H1 (cell line): ENCODE results near the gene CEP85L. TPM values are rescaled to one million over a fixed set of nuclear protein-coding genes. Genes with fewer than 3 reads are reported as not detected.

Source experiments
- CTCF ChIA-PET: fragments of 300-600 bp; sonication (Branson Sonifier 250); formaldehyde crosslinking; loops from one replicate; lab custom pipeline; 2021; ENCODE audit not compliant: partially characterized antibody; lab: Charles Lee
- POLR2A ChIA-PET: fragments of 300-600 bp; sonication (Branson Sonifier 250); formaldehyde crosslinking; loops from one replicate; lab custom pipeline; 2021; ENCODE audit warnings: inconsistent platforms; ENCODE audit not compliant: partially characterized antibody; lab: Charles Lee
- DNase-seq, 2 experiments: peaks; one replicate each; pipeline versions ENCODE4 v3.0.0 to v3.0.0-alpha.2; 2010 to 2022; ENCODE audit warnings: low spot score in 2 of 2, low read depth in 1 of 2, mixed read lengths in 1 of 2
- FAIRE-seq: peaks from 2 replicates; lab custom pipeline; 2011; peaks lifted over from hg19 to GRCh38; lab: Jason Lieb, UNC
- H2AFZ ChIP-seq: 2 replicates; pipeline ENCODE4 v1.8.1; 2012; ENCODE audit warnings: low read length, inconsistent platforms
- H2AK5ac ChIP-seq: 2 replicates; pipeline ENCODE4 v1.6.1; 2013; ENCODE audit warnings: low read depth, low read length
- H2BK120ac ChIP-seq: replicated peaks from 2 replicates; pipeline ENCODE3; 2013; ENCODE audit warnings: low read depth, low read length, inconsistent platforms
- H2BK12ac ChIP-seq: 2 replicates; pipeline ENCODE4 v1.6.1; 2013; ENCODE audit warnings: low read depth, low read length
- H2BK15ac ChIP-seq: 2 replicates; pipeline ENCODE4 v1.6.1; 2013; ENCODE audit warnings: low read length
- H2BK20ac ChIP-seq: 2 replicates; pipeline ENCODE4 v1.6.1; 2013; ENCODE audit warnings: low read length
- H2BK5ac ChIP-seq: 2 replicates; pipeline ENCODE4 v1.6.1; 2013; ENCODE audit warnings: low read depth, low read length
- H3K14ac ChIP-seq: 2 replicates; pipeline ENCODE4 v1.6.1; 2013; ENCODE audit warnings: inconsistent platforms; ENCODE audit not compliant: insufficient read length
- H3K18ac ChIP-seq: 2 replicates; pipeline ENCODE4 v1.6.1; 2013; ENCODE audit warnings: low read length; ENCODE audit errors: extremely low read depth
- H3K23ac ChIP-seq: 2 replicates; pipeline ENCODE4 v1.6.1; 2013; ENCODE audit warnings: inconsistent platforms; ENCODE audit not compliant: insufficient read length
- H3K23me2 ChIP-seq: 2 replicates; pipeline ENCODE4 v1.6.1; 2013; ENCODE audit warnings: low read depth, low read length
- H3K27ac ChIP-seq: 2 replicates; pipeline ENCODE4 v1.6.1; 2011; ENCODE audit warnings: low read depth, low read length, inconsistent platforms
- H3K27me3 ChIP-seq, 4 experiments: replicated peaks in 1 of 4; 1 replicate in 1 of 4; 2 replicates in 3 of 4; pipeline versions ENCODE4 v1.6.1 to v1.8.1; 2011 to 2013; ENCODE audit warnings: low read length in 3 of 4, mild to moderate bottlenecking in 3 of 4, inconsistent platforms in 2 of 4, mixed read lengths in 2 of 4, moderate library complexity in 1 of 4; ENCODE audit not compliant: control insufficient read depth in 3 of 4, insufficient read depth in 3 of 4; ENCODE audit errors: extremely low read depth in 1 of 4
- H3K36me3 ChIP-seq, 4 experiments: 2 replicates each; pipeline versions ENCODE4 v1.6.1 to v1.8.1; 2011 to 2013; ENCODE audit warnings: mild to moderate bottlenecking in 4 of 4, low read length in 3 of 4, moderate library complexity in 2 of 4, control low read depth in 1 of 4, inconsistent platforms in 1 of 4; ENCODE audit not compliant: insufficient read depth in 4 of 4, control insufficient read depth in 2 of 4
- H3K4ac ChIP-seq: replicated peaks from 2 replicates; pipeline ENCODE3; 2013; ENCODE audit warnings: low read length, low read depth, mixed read lengths, inconsistent platforms; ENCODE audit not compliant: insufficient read length
- H3K4me1 ChIP-seq, 4 experiments: replicated peaks in 1 of 4; 1 replicate in 1 of 4; 2 replicates in 3 of 4; pipeline versions ENCODE4 v1.6.1 to v1.8.1; 2011 to 2013; ENCODE audit warnings: low read length in 3 of 4, inconsistent platforms in 2 of 4, mixed read lengths in 1 of 4; ENCODE audit not compliant: insufficient read depth in 4 of 4, control insufficient read depth in 3 of 4
- H3K4me2 ChIP-seq, 2 experiments: 2 replicates each; pipeline versions ENCODE4 v1.6.1 to v1.8.1; 2011 to 2013; ENCODE audit warnings: low read depth in 2 of 2, low read length in 2 of 2, control low read depth in 1 of 2, inconsistent platforms in 1 of 2, mild to moderate bottlenecking in 1 of 2; ENCODE audit not compliant: insufficient read depth in 1 of 2
- H3K4me3 ChIP-seq, 4 experiments: fragments of 200-600, 300-600 bp in 1 of 4; sonication (generic), shearing (Covaris generic), sonication (Bioruptor Twin) in 1 of 4; 2 replicates each; pipeline versions ENCODE4 v1.5.1 to v1.8.1; 2011 to 2016; ENCODE audit warnings: low read length in 4 of 4, low read depth in 3 of 4, control low read depth in 2 of 4, inconsistent platforms in 2 of 4, mild to moderate bottlenecking in 2 of 4, mixed read lengths in 1 of 4, moderate library complexity in 1 of 4; ENCODE audit not compliant: insufficient read depth in 2 of 4; ENCODE audit errors: extremely low read depth in 1 of 4
- H3K56ac ChIP-seq: replicated peaks from 2 replicates; pipeline ENCODE3; 2013; ENCODE audit warnings: low read depth, mild to moderate bottlenecking, mixed read lengths, low read length, inconsistent platforms; ENCODE audit not compliant: insufficient read length
- H3K79me1 ChIP-seq: 2 replicates; pipeline ENCODE4 v1.6.1; 2013; ENCODE audit warnings: low read depth, low read length, control low read depth
- H3K79me2 ChIP-seq, 2 experiments: 2 replicates each; pipeline versions ENCODE4 v1.6.1 to v1.8.1; 2012 to 2013; ENCODE audit warnings: low read length in 2 of 2, mild to moderate bottlenecking in 2 of 2, inconsistent platforms in 1 of 2; ENCODE audit not compliant: insufficient read depth in 2 of 2, control insufficient read depth in 1 of 2
- H3K9ac ChIP-seq, 4 experiments: replicated peaks in 1 of 4; 1 replicate in 1 of 4; 2 replicates in 3 of 4; pipeline versions ENCODE4 v1.6.1 to v1.8.1; 2011 to 2013; ENCODE audit warnings: low read depth in 3 of 4, low read length in 3 of 4, control low read depth in 2 of 4, mild to moderate bottlenecking in 2 of 4, moderate library complexity in 2 of 4, inconsistent platforms in 1 of 4; ENCODE audit errors: extremely low read depth in 1 of 4
- H3K9me3 ChIP-seq, 2 experiments: 2 replicates each; pipeline versions ENCODE4 v1.6.1 to v1.8.1; 2012 to 2013; ENCODE audit warnings: mild to moderate bottlenecking in 2 of 2, moderate library complexity in 2 of 2, control low read depth in 1 of 2, inconsistent platforms in 1 of 2, low read depth in 1 of 2, low read length in 1 of 2, mixed read lengths in 1 of 2; ENCODE audit not compliant: insufficient read depth in 2 of 2
- H4K20me1 ChIP-seq, 2 experiments: replicated peaks in 1 of 2; 2 replicates each; pipeline versions ENCODE3 to v1.8.1; 2011 to 2013; ENCODE audit warnings: inconsistent platforms in 2 of 2, low read length in 2 of 2, mild to moderate bottlenecking in 1 of 2; ENCODE audit not compliant: insufficient read depth in 2 of 2, control insufficient read depth in 1 of 2
- H4K5ac ChIP-seq: 2 replicates; pipeline ENCODE4 v1.6.1; 2013; ENCODE audit warnings: low read length, low read depth, mixed read lengths, inconsistent platforms; ENCODE audit not compliant: insufficient read length
- H4K8ac ChIP-seq: 2 replicates; pipeline ENCODE4 v1.8.0; 2013; ENCODE audit warnings: mild to moderate bottlenecking, moderate library complexity, low read length, inconsistent platforms; ENCODE audit not compliant: insufficient read depth; ENCODE audit errors: extremely low read depth
- H4K91ac ChIP-seq: replicated peaks from 2 replicates; pipeline ENCODE3; 2013; ENCODE audit warnings: low read length, mixed read lengths, inconsistent platforms; ENCODE audit not compliant: insufficient read length
- POLR2AphosphoS5 ChIP-seq: IDR thresholded peaks from 2 replicates; pipeline ENCODE4 v1.6.1; 2011; ENCODE audit warnings: low read depth, low read length
- WGBS, 2 experiments: shearing (Covaris generic) in 1 of 2; methylation state at CpG; one replicate each; pipeline versions ENCODE4 v1.1.6 to v1.1.7; 2013 to 2015; ENCODE audit warnings: low lambda C conversion rate in 2 of 2, mixed read lengths in 2 of 2, inconsistent platforms in 1 of 2, low coverage in 1 of 2, missing lambda C conversion rate in 1 of 2; ENCODE audit not compliant: insufficient replicate concordance in 2 of 2, insufficient coverage in 1 of 2, insufficient read length in 1 of 2; ENCODE audit errors: extremely low coverage in 1 of 2, missing lambda C conversion rate in 1 of 2; 5-methylcytosine and 5-hydroxymethylcytosine counted together
- polyA plus RNA-seq, 7 experiments: library from polyadenylated mRNA; depleted of rRNA in 3 of 7; stranded (reverse) in 5 of 7; unstranded in 2 of 7; fragments of >200 nt in 5 of 7; fragments of 200-250 nt in 2 of 7; gene quantifications; 1 replicate in 5 of 7; 2 replicates in 1 of 7; 4 replicates in 1 of 7; pipeline versions ENCODE4 v1.2.1 to v1.2.3, GENCODE V29; 2011 to 2013; ENCODE audit warnings: missing spikeins in 2 of 7, mixed read lengths in 2 of 7
- total RNA-seq: library from RNA; stranded (reverse); fragmentation: NEBNext Ultra II Directional; extraction: Animal tissue kit (Norgen Biotek cat#: 25700); gene quantifications from 2 replicates; pipeline ENCODE4 v1.2.1, GENCODE V29; 2021

CEP85L gene
- total and polyA plus RNA-seq, 2 of the 8 experiments (the other 6 are each of a cell fraction or from before 2014, with no cell fraction given): 3.2 to 27.6 TPM

DNA sequence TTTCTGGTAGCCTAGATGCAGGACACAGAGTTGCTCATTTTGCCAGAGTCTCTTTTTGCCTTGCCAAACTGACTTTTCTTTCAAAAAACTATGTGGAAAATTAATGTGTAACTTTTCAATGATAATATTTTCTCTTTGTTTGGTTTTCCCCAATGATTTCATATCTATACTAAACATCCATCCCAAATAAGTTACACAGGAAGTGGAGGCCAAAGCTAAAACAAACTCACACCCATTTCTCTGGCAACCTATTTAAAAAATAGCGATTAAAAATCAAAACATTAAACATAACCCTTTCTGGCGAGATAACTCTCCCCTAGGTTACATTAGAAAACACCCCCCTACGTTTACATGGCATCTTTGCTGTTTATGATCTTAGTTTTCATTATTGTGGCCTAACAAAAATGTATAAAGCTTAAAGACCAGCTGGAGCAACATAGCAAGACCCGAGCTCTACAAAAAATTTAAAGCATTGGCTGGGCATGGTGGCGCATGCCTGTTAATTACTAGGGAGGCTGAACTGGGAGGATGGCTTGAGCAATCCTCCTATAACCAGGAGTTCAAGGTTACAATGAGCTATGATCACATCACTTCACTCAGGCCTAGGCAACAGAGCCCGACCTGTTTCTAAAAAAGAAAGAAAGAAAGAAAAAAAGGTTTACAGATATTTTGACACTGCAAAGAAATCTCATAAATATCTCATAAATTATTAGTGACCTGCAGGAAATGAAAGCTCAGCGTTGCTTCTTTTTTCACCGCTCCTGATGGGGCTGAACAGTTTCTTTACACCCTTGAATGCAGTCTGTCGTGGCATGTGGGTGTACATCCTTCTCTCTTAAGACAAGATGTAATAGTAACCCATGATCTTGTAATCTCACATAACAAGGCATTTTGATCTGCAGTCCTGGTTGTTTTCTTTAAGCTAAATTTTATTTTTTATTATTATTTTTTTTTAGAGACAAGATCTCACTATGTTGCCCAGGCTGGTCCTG lies 32.8 kb upstream of the CEP85L start:
- no peak for TF ChIP-seq POLR2AphosphoS5
- H3K4me1 ChIP-seq: no peaks in the 10 kb centered on the region
- DNase-seq (no peak), FAIRE-seq (no peak)
- no peaks in the 10 kb centered on the region for H3K36me3 ChIP-seq
- ChIA-PET POLR2A (no interaction called here), CTCF (interaction anchor here (0.7 to 1.7 kb wide), 6 partner anchors 11 to 172 kb away, joined by 3 to 5 read pairs (median 3); no protein-coding TSS in a partner anchor)
- no peak overlapping the region for H2BK15ac ChIP-seq
- H3K27ac ChIP-seq: no peak overlapping the region
- H3K4ac ChIP-seq: no peak overlapping the region
- no peak overlapping the region for H3K23ac ChIP-seq
- no peak overlapping the region for H3K4me3 ChIP-seq
- H3K14ac ChIP-seq: no peak overlapping the region
- no peaks in the 10 kb centered on the region for H3K9me3 ChIP-seq
- 92% methylated on average over 9 of the region's 9 CpGs; no CpG with 5 or more reads in 1 of the 2 experiments for WGBS, 2 experiments
- H2BK12ac ChIP-seq: no peak overlapping the region
- no peak overlapping the region for H4K5ac ChIP-seq
- H3K79me1 ChIP-seq: no peaks in the 10 kb centered on the region
- H3K79me2 ChIP-seq: no peaks in the 10 kb centered on the region
- H3K18ac ChIP-seq: no peak overlapping the region
- H3K27me3 ChIP-seq: no peaks in the 10 kb centered on the region; a peak in 1 of 7 replicates
- H4K20me1 ChIP-seq: no peaks in the 10 kb centered on the region
- no peak overlapping the region for H2AK5ac ChIP-seq
- no peak overlapping the region for H4K8ac ChIP-seq
- no peak overlapping the region for H2BK120ac ChIP-seq
- no peak overlapping the region for H3K9ac ChIP-seq
- H2BK20ac ChIP-seq: no peak overlapping the region
- H2BK5ac ChIP-seq: no peak overlapping the region
- no peak overlapping the region for H3K4me2 ChIP-seq
- H4K91ac ChIP-seq: no peak overlapping the region
- no peaks in the 10 kb centered on the region for H3K23me2 ChIP-seq
- no peak overlapping the region for H2AFZ ChIP-seq
- H3K56ac ChIP-seq: no peak overlapping the region
